ENCODE data around the gene ROR2.

The ROR2 gene

DNA sequence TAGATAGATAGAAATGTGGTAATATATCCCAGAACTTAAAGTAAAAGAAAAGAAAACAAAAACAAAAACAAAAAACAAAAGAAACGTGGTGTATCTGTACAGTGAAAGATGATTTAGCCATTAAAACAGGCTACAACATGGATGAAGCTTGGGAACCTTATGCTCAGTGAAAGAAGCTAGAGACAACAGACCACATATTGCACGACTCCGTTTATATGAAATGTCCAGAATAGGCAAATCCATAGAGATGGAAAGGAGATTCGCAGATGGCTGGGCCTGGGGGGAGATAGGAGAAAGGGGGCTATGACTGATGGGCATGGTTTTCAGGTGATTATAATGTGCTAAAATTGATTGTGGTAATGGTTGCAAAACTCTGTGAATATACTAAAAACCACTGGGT lies 86.6 kb downstream of the ROR2 start:
- H3K4me3 ChIP-seq (ENCODE audit: low read length): no peak overlapping the region
- no peaks in the 10 kb centered on the region for H3K4me1 ChIP-seq (ENCODE audit: insufficient read depth, low read length)
- H3K27me3 ChIP-seq (ENCODE audit: insufficient read depth, low read length): no peaks in the 10 kb centered on the region
- H2AFZ ChIP-seq (ENCODE audit: low read depth, low read length): no peak overlapping the region
- no peaks in the 10 kb centered on the region for H3K36me3 ChIP-seq (ENCODE audit: insufficient read depth, low read length)
- H3K9me3 ChIP-seq (ENCODE audit: low read length): no peaks in the 10 kb centered on the region

DNA sequence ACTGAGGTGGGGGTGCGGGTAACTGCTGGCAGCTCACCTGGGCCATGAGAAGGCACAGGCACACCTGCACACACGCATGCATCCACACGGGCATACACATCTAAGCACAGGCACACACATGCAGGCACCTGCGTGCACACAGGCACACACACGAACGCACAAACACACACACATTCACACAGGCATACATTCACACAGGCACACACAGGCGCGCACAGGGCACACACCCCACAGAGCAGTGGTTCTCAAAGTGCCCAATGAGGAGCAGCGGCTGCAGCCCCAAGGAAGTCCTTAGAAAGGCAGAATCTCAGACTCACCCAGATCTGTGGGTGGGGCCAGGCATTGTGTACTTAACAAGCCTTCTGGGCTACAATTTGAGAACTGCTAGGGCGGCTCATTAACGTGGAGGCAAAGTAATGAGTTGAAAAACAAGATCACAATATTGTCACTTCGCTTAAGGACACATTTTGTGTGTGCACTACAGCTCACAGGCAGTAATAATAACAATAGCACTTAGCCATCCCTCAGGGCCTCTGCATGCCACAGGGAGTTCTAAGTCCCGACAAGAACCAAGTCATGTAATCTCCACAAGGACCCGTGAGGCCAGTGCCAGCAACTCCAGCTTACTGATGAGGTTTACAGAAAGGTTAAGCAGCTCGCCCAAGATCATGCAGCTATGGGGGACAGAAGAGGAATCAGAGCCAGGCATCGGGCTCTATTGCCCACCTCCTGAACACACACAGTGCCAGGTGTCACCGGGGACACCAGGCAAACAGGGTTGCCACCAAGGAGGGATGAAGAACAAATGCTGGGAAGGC lies 91.6 kb downstream of the ROR2 start:
- H2AFZ ChIP-seq (ENCODE audit: low read depth, low read length): no peak overlapping the region
- no peaks in the 10 kb centered on the region for H3K27me3 ChIP-seq (ENCODE audit: insufficient read depth, low read length)
- no peaks in the 10 kb centered on the region for H3K9me3 ChIP-seq (ENCODE audit: low read length)
- no peak overlapping the region for H3K4me3 ChIP-seq (ENCODE audit: low read length)
- H3K4me1 ChIP-seq (ENCODE audit: insufficient read depth, low read length): peaks cover 11% of the 10 kb centered on the region
- no peaks in the 10 kb centered on the region for H3K36me3 ChIP-seq (ENCODE audit: insufficient read depth, low read length)

DNA sequence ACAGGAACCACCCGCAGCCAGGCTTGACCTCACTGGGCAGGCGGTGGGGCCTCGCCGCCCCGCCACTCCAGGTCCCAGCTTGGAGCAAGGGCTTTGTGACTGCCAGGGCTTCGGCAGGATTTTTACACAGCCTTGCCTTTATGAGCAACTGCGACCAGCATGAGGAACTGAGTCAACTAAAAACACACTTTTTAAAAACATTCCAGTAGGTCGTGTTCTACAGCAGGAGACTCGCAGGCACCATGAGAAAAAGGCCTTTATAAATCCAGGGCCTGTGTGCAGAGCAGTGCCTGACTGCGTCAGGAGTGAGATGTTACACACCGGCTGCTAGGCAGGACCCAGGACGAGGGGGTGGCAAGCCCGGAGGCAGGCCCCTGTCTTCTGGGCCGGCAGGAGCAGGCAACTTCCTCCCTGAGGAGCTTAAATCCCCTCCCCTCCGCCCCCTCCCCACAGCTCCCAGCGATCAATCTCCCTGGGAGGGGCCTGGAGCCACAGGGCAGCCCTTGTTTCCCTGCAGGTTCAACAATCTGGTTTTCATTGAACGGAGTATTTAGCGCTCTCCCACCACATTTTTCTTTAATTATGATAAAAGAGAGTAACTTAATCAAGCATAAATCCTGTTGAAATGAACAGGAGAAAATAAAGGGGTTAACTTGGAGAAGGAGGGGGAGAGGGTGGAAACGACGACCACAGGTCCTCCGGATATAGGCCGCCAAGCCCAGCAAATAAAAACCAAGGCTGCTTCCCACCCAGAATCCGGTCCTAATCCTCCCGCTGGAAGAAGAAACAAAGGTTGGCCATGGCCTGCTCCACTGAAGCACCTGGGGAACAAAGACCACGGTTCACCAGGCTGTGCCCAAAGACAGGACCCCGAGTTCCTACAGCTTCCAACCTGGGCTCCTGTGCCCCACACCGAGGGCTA lies 92.5 kb downstream of the ROR2 start:
- peaks cover 11% of the 10 kb centered on the region for H3K4me1 ChIP-seq (ENCODE audit: insufficient read depth, low read length)
- H3K9me3 ChIP-seq (ENCODE audit: low read length): no peaks in the 10 kb centered on the region
- no peaks in the 10 kb centered on the region for H3K27me3 ChIP-seq (ENCODE audit: insufficient read depth, low read length)
- H2AFZ ChIP-seq (ENCODE audit: low read depth, low read length): peak overlapping the region; percentile 82
- H3K36me3 ChIP-seq (ENCODE audit: insufficient read depth, low read length): no peaks in the 10 kb centered on the region
- no peak overlapping the region for H3K4me3 ChIP-seq (ENCODE audit: low read length)

DNA sequence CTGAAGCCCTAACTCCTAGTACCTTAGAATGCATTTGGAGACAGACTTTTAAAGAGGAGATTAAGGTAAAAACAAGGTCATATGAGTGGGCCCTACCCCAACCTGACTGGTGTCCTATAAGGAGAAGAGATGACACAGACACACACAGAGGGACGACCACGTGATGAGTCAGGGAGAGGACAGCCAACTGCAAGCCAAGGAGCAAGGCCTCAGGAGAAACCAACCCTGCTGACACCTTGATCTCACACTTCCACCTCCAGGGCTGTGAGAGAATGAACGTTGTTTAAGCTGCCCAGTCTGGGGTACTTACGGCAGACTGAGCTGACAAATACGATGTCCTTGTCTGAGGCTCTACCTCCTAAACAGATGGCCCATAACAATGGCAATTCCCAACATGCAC lies 93.6 kb downstream of the ROR2 start:
- H3K36me3 ChIP-seq (ENCODE audit: insufficient read depth, low read length): no peaks in the 10 kb centered on the region

DNA sequence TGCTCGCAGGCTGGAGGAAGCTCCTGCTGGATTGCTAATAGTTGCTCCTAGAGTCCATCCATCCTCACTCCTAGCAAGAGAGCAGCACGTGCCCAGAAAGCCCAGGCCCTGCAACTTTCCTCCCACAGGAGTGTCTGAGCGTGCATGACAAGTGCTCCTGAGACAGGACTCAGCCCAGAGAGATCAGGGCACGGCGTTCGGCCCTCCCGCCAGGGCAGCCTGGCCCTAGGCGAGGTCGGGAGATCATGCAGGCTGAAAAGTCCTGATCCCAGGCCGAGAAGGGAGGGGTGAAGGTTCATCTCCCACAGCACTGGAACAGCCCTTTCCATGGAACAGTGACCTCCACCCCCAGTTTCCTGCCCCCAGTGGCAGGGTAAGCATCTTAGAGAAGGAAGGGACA lies 94.8 kb downstream of the ROR2 start:
- H3K36me3 ChIP-seq (ENCODE audit: insufficient read depth, low read length): no peaks in the 10 kb centered on the region
- no peaks in the 10 kb centered on the region for H3K9me3 ChIP-seq (ENCODE audit: low read length)
- H3K4me3 ChIP-seq (ENCODE audit: low read length): no peak overlapping the region
- peaks cover 11% of the 10 kb centered on the region for H3K4me1 ChIP-seq (ENCODE audit: insufficient read depth, low read length)
- no peak overlapping the region for H2AFZ ChIP-seq (ENCODE audit: low read depth, low read length)
- H3K27me3 ChIP-seq (ENCODE audit: insufficient read depth, low read length): no peaks in the 10 kb centered on the region

More for the DNA sequence above, 93.6 kb downstream of the ROR2 start:
- Histone ChIP-seq H3K4me1 (ENCODE audit: insufficient read depth, low read length) (peaks cover 11% of the 10 kb centered on the region), H3K27me3 (ENCODE audit: insufficient read depth, low read length) (no peaks in the 10 kb centered on the region), H3K9me3 (ENCODE audit: low read length) (no peaks in the 10 kb centered on the region), H3K4me3 (ENCODE audit: low read length) (no peak overlapping the region), H2AFZ (ENCODE audit: low read depth, low read length) (no peak overlapping the region)

DNA sequence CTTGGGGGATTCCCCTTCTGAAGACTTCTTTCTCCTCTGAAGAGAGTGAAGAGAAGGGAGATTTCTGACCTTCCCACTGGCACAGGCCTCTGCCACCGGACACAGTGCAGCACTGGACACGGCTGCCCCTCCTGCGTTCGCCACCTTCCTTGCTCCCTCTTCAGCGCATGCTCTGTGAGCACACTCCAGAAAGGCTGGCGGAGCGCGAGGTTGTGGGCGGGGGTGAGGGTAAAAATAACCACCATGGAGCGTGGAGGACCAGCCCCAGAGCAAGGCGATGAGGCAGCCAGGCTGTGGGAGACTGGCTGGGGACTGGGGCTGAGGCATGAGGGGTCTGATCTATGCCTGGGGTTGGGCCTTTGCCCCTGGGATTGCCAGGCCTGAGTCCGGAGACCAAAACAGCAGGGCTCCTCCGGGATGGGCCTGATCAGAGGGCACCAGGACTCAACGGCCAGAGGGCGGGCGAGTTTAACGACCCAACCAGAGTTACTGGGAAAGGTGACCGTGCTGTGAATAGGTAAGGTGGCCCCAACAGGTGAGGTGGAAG lies 97.2 kb downstream of the ROR2 start:
- H3K36me3 ChIP-seq (ENCODE audit: insufficient read depth, low read length): no peaks in the 10 kb centered on the region
- no peak overlapping the region for H2AFZ ChIP-seq (ENCODE audit: low read depth, low read length)
- H3K9me3 ChIP-seq (ENCODE audit: low read length): no peaks in the 10 kb centered on the region
- no peak overlapping the region for H3K4me3 ChIP-seq (ENCODE audit: low read length)
- H3K4me1 ChIP-seq (ENCODE audit: insufficient read depth, low read length): peaks cover 8% of the 10 kb centered on the region
- H3K27me3 ChIP-seq (ENCODE audit: insufficient read depth, low read length): no peaks in the 10 kb centered on the region

DNA sequence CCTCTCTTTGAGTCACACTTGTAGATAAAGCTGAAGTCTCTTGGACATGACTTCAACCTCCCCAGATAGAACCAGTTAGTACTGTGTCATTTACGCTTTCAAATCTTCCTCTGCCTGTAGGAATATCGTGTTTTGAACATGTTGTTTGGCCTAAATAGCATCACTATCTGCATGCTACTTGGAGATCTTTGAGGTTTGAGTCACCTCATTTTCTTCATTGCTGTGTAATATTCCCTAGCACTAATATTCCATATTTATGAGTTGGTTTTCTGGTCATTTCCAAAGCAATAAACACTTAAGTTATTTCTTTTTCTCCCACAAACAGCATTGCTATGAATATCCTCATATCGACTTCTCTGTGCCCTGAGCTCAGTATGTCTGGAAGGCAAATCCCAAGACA lies 100.3 kb downstream of the ROR2 start:
- H3K27me3 ChIP-seq (ENCODE audit: insufficient read depth, low read length): no peaks in the 10 kb centered on the region
- H3K36me3 ChIP-seq (ENCODE audit: insufficient read depth, low read length): no peaks in the 10 kb centered on the region
- H3K4me1 ChIP-seq (ENCODE audit: insufficient read depth, low read length): peaks cover 4% of the 10 kb centered on the region
- H3K9me3 ChIP-seq (ENCODE audit: low read length): no peaks in the 10 kb centered on the region
- H3K4me3 ChIP-seq (ENCODE audit: low read length): no peak overlapping the region
- H2AFZ ChIP-seq (ENCODE audit: low read depth, low read length): no peak overlapping the region

DNA sequence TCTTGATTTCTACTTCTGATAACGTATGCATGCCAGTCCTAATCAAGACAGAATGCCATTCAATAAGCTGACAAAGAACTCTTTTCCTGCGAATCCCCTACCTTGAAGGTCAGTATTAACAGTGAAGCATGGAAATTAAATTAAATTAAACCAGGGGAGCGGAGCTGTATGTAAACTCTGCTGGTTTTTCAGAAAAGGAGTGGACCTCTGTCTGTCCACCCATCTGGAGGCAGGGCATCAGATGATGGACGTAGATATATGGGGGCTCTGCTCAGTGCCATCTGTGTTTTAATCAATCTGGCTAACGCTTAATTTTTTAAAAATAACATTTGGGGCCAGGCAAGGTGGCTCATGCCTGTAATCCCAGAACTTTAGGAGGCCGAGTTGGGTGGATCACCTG lies 101.9 kb downstream of the ROR2 start:
- Histone ChIP-seq H3K9me3 (ENCODE audit: low read length) (no peaks in the 10 kb centered on the region), H2AFZ (ENCODE audit: low read depth, low read length) (no peak overlapping the region), H3K27me3 (ENCODE audit: insufficient read depth, low read length) (no peaks in the 10 kb centered on the region), H3K36me3 (ENCODE audit: insufficient read depth, low read length) (no peaks in the 10 kb centered on the region), H3K4me1 (ENCODE audit: insufficient read depth, low read length) (peaks cover 19% of the 10 kb centered on the region), H3K4me3 (ENCODE audit: low read length) (no peak overlapping the region)

DNA sequence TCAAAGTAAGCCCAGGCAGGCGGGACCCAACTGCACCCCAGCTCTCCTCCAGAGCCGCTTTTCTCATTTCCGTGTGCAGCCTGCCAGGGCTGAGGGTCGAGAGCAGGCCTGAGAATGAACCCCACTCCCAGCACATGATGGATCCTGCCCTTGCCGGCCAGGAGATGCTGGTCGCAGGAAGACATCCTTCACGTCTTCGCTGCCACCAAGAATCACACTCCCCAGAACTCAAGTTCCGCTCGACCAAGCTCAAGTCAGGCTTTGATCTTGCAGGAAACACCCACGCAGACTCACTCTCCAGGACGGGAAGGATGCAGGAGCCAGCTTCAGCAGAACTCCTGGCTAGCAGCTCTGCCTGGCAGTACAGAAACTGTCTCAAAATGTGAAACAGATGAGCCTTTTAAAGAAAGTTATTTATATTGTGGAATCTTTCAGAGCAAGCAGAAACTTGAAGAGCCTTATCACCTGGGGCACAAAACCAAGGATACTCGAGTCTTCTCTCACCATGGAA lies 102.4 kb downstream of the ROR2 start:
- Histone ChIP-seq H3K4me1 (ENCODE audit: insufficient read depth, low read length) (peaks cover 24% of the 10 kb centered on the region), H3K27me3 (ENCODE audit: insufficient read depth, low read length) (no peaks in the 10 kb centered on the region), H3K9me3 (ENCODE audit: low read length) (no peaks in the 10 kb centered on the region), H2AFZ (ENCODE audit: low read depth, low read length) (no peak overlapping the region), H3K36me3 (ENCODE audit: insufficient read depth, low read length) (no peaks in the 10 kb centered on the region), H3K4me3 (ENCODE audit: low read length) (no peak overlapping the region)

DNA sequence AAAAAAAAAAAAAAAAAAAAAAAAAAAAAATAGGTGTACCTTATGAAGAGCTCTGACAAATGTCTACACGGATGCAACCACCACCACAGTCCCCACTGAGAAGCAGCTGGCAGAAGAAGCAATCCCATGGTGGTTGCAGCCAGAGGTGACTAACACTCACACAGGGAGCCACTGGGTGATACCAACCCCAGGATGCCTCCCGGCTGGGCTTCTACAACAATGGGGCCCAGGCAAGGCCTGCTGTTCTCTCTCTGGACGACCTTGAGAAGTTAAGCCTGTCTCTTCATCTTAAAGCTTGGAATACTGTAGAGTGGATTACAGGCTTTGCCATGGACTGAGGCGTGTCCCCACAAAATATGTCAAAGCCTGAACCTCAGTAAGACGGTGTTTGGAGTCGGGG lies 104.1 kb downstream of the ROR2 start:
- no peaks in the 10 kb centered on the region for H3K36me3 ChIP-seq (ENCODE audit: insufficient read depth, low read length)
- H3K27me3 ChIP-seq (ENCODE audit: insufficient read depth, low read length): no peaks in the 10 kb centered on the region
- no peaks in the 10 kb centered on the region for H3K9me3 ChIP-seq (ENCODE audit: low read length)
- no peak overlapping the region for H2AFZ ChIP-seq (ENCODE audit: low read depth, low read length)
- no peak overlapping the region for H3K4me3 ChIP-seq (ENCODE audit: low read length)
- H3K4me1 ChIP-seq (ENCODE audit: insufficient read depth, low read length): peaks cover 28% of the 10 kb centered on the region

DNA sequence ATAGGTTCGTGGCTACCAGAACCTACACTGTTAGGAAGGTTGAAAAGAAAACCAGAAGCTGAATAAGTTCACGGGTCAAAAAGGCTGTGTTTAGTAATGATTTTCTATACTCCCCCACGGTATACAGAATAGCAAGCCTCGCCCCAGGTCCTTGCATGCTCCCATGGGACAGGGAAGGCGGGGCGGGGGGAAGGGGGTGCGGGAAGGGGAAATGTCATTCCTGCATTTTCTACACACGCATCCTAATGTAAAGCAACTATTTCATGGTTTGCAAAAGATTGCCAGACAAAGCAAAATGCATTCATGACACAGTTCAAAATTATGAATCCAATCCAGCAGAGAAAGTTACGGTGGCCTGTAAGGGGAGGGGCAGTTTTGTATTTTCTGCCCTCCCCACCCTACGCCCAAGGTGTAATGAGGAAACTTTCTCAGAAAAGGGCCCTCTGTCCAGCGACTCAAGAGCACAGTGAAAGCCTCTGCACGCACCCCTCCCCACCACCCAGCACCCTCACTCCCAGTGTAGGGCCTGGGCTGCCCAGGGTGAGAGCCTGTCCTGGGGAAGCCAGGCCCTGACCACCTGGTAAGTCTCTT lies 105.2 kb downstream of the ROR2 start:
- H3K36me3 ChIP-seq (ENCODE audit: insufficient read depth, low read length): no peaks in the 10 kb centered on the region
- H3K4me1 ChIP-seq (ENCODE audit: insufficient read depth, low read length): peaks cover 33% of the 10 kb centered on the region
- no peak overlapping the region for H3K4me3 ChIP-seq (ENCODE audit: low read length)
- H3K27me3 ChIP-seq (ENCODE audit: insufficient read depth, low read length): no peaks in the 10 kb centered on the region
- H2AFZ ChIP-seq (ENCODE audit: low read depth, low read length): peak overlapping the region; percentile 99
- no peaks in the 10 kb centered on the region for H3K9me3 ChIP-seq (ENCODE audit: low read length)

DNA sequence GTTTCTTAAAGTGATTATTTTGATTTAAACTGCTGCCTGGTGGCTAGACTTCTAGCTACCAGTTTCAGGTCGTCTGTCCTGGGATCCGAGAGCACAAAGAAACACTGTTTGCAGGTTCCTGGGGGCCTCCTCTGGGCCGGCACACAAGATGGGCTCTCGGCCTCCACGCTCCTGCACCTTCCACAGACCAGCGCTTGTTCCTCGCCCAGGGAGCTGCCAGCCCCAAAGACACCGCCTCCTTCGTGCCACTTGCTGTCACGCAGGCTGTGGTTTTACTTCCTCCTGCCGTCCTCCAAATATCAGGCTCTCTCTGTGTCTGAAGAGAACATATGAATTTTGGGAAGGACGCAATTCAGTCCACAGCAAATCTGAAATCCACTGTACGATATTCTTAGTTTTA lies 105.8 kb downstream of the ROR2 start:
- Histone ChIP-seq H3K4me1 (ENCODE audit: insufficient read depth, low read length) (peaks cover 33% of the 10 kb centered on the region), H3K4me3 (ENCODE audit: low read length) (peak overlapping the region; percentile 38), H3K9me3 (ENCODE audit: low read length) (no peaks in the 10 kb centered on the region), H2AFZ (ENCODE audit: low read depth, low read length) (peak overlapping the region; percentile 99), H3K27me3 (ENCODE audit: insufficient read depth, low read length) (no peaks in the 10 kb centered on the region), H3K36me3 (ENCODE audit: insufficient read depth, low read length) (no peaks in the 10 kb centered on the region)
